Measurements from ENCODE around the gene OR2V1. TPM values are rescaled to one million over a fixed set of nuclear protein-coding genes. Genes with fewer than 3 reads are reported as not detected.
"Not testable (repeated sequence)": the region's sequence is repeated elsewhere in the genome, so short reads cannot be mapped to it uniquely, and the experiment has no call there.

Gene OR2V1
- total and polyA plus RNA-seq, 7 donors, result not detected

GRCh38 chr5:181173027-181173419 is 42.1 kb upstream of the OR2V1 start:
- WGBS, 3 donors, result 12 to 22% (median 12%) methylated on average over 11 of the region's 11 CpGs
- ATAC-seq (peak in 1 of 4 donors; percentile 8), DNase-seq (no peak)
- peaks cover 0 to 88% (median 30%) of the 10 kb centered on the region in 3 donors for H3K27me3 ChIP-seq (ENCODE audit: insufficient read depth in 3 of 3, low read length in 2 of 3)
- no peaks in the 10 kb centered on the region for H3K4me1 ChIP-seq
- peak overlapping the region; percentile 5 for H3K4me3 ChIP-seq
- H3K9me3 ChIP-seq, result no peaks in the 10 kb centered on the region
- TF ChIP-seq CTCF (IDR thresholded peaks at IDR 0.05), result no peak
- H3K36me3 ChIP-seq (ENCODE audit: insufficient read depth in 1 of 2, low read depth in 1 of 2), result no peaks in the 10 kb centered on the region
- intact Hi-C loops (cut with DNase I), result no loop called here
- no peak overlapping the region for H3K27ac ChIP-seq

- WGBS, 3 donors, result 46 to 55% (median 54%) methylated on average over 3 of the region's 3 CpGs
- ATAC-seq, result no peak
These were observed 40.8 kb upstream of the OR2V1 start for GRCh38 chr5:181171782-181172181.

GRCh38 chr5:181170996-181171395 is 40.0 kb upstream of the OR2V1 start:
- DNase-seq, result no peak
- H3K4me3 ChIP-seq, result no peak overlapping the region
- intact Hi-C loops (cut with DNase I), result no loop called here
- no peak for TF ChIP-seq CTCF (IDR thresholded peaks at IDR 0.05)
- H3K36me3 ChIP-seq (ENCODE audit: insufficient read depth in 1 of 2, low read depth in 1 of 2), result no peaks in the 10 kb centered on the region
- H3K9me3 ChIP-seq, result no peaks in the 10 kb centered on the region
- ATAC-seq, result no peak
- H3K4me1 ChIP-seq, result no peaks in the 10 kb centered on the region
- peaks cover 0 to 99% (median 27%) of the 10 kb centered on the region in 3 donors for H3K27me3 ChIP-seq (ENCODE audit: insufficient read depth in 3 of 3, low read length in 2 of 3)
- no peak overlapping the region for H3K27ac ChIP-seq
- WGBS, 3 donors, result 52 to 57% (median 56%) methylated on average over 6 of the region's 6 CpGs

More at GRCh38 chr5:181171782-181172181, 40.8 kb upstream of the OR2V1 start:
- H3K36me3 ChIP-seq (ENCODE audit: insufficient read depth in 1 of 2, low read depth in 1 of 2), result no peaks in the 10 kb centered on the region
- H3K9me3 ChIP-seq, result no peaks in the 10 kb centered on the region
- no peaks in the 10 kb centered on the region for H3K4me1 ChIP-seq
- DNase-seq, result peak in 1 of 2 donors; percentile 6
- TF ChIP-seq CTCF (IDR thresholded peaks at IDR 0.05), result no peak
- intact Hi-C loops (cut with DNase I), result no loop called here
- peaks cover 0 to 98% (median 27%) of the 10 kb centered on the region in 3 donors for H3K27me3 ChIP-seq (ENCODE audit: insufficient read depth in 3 of 3, low read length in 2 of 3)
- no peak overlapping the region for H3K4me3 ChIP-seq
- no peak overlapping the region for H3K27ac ChIP-seq

- H3K36me3 ChIP-seq (ENCODE audit: insufficient read depth in 1 of 2, low read depth in 1 of 2), result no peaks in the 10 kb centered on the region
- ATAC-seq, result peak in 2 of 4 donors; percentile 11 to 19
- no peaks in the 10 kb centered on the region for H3K4me1 ChIP-seq
- H3K4me3 ChIP-seq, result no peak overlapping the region
- 14 to 22% (median 22%) methylated on average over 33 of the region's 33 CpGs for WGBS, 3 donors
- no peak for TF ChIP-seq CTCF (IDR thresholded peaks at IDR 0.05)
- no peak for DNase-seq
- intact Hi-C loops (cut with DNase I), result no loop called here
- H3K27me3 ChIP-seq (ENCODE audit: insufficient read depth in 3 of 3, low read length in 2 of 3), result peaks cover 0 to 99% (median 27%) of the 10 kb centered on the region in 3 donors
- no peaks in the 10 kb centered on the region for H3K9me3 ChIP-seq
- no peak overlapping the region for H3K27ac ChIP-seq
These were observed 39.4 kb upstream of the OR2V1 start for GRCh38 chr5:181170237-181170825.

GRCh38 chr5:181169459-181170236 is 38.7 kb upstream of the OR2V1 start:
- ATAC-seq, result peak in 3 of 4 donors; percentile 51 to 54 (median 53)
- H3K4me3 ChIP-seq; intact Hi-C loops (cut with DNase I); H3K27ac ChIP-seq; H3K9me3 ChIP-seq; H3K36me3 ChIP-seq (ENCODE audit: insufficient read depth in 1 of 2, low read depth in 1 of 2); H3K4me1 ChIP-seq: not testable (repeated sequence)
- 10 to 15% (median 11%) methylated on average over 42 to 50 of the region's 50 CpGs for WGBS, 3 donors
- peaks cover 0 to 95% (median 27%) of the 10 kb centered on the region in 3 donors for H3K27me3 ChIP-seq (ENCODE audit: insufficient read depth in 3 of 3, low read length in 2 of 3)
- DNase-seq, result peak; percentile 40 to 66

All from psoas muscle (tissue), 8 donors.